ENCODE results near the gene REXO4. TPM values are rescaled to one million over a fixed set of nuclear protein-coding genes. Genes with fewer than 3 reads are reported as not detected.
"Not testable (repeated sequence)": the region's sequence is repeated elsewhere in the genome, so short reads cannot be mapped to it uniquely, and the experiment has no call there.

Gene REXO4
- total RNA-seq, 1 donor from 2014 or later, result 29.4 TPM

DNA sequence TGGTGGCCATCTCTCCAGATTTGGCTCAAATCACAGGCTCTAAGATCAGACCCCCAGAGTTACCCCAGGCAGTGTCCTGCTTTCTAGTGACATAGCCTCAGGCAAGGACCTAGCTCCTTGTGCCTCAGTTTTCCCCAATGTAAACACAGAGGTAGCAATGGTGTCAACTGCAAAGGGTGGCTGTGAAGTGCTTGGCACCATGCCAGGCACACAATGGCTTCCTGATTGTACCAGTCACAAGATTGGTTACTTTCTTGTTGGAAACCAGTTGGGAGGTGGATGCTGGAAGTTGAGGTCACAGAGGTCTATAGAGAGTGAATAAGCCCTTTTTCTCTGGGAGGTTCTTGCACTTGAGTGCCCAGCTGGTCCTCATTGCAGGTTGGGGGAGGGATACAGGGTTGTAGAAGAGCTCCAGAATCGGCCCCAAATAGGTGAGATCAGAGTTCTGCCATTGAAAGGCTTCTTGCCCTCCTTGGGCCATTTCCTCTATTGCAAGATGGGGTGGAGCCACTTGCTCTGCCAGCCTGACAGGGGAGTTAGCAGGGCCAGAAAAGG lies 39.3 kb downstream of the REXO4 start:
- no peak for DNase-seq (ENCODE audit: low spot score in 2 of 2)
- Histone ChIP-seq H3K27ac (no peak overlapping the region), H3K36me3 (peaks cover under 1 to 4% of the 10 kb centered on the region in 2 donors), H3K4me1 (peaks cover 7% of the 10 kb centered on the region in 2 donors), H3K4me3 (no peak overlapping the region), H3K27me3 (no peaks in the 10 kb centered on the region), H3K9me3 (no peaks in the 10 kb centered on the region)
- intact Hi-C loops (cut with DNase I), result loop anchor here (10.0 kb wide), 1 partner anchor 646 kb away; the partner anchor contains the start of gene BRD3OS
- TF ChIP-seq, protein P1, sequence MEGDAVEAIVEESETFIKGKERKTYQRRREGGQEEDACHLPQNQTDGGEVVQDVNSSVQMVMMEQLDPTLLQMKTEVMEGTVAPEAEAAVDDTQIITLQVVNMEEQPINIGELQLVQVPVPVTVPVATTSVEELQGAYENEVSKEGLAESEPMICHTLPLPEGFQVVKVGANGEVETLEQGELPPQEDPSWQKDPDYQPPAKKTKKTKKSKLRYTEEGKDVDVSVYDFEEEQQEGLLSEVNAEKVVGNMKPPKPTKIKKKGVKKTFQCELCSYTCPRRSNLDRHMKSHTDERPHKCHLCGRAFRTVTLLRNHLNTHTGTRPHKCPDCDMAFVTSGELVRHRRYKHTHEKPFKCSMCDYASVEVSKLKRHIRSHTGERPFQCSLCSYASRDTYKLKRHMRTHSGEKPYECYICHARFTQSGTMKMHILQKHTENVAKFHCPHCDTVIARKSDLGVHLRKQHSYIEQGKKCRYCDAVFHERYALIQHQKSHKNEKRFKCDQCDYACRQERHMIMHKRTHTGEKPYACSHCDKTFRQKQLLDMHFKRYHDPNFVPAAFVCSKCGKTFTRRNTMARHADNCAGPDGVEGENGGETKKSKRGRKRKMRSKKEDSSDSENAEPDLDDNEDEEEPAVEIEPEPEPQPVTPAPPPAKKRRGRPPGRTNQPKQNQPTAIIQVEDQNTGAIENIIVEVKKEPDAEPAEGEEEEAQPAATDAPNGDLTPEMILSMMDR (IDR thresholded peaks at IDR 0.05), result no peak

DNA sequence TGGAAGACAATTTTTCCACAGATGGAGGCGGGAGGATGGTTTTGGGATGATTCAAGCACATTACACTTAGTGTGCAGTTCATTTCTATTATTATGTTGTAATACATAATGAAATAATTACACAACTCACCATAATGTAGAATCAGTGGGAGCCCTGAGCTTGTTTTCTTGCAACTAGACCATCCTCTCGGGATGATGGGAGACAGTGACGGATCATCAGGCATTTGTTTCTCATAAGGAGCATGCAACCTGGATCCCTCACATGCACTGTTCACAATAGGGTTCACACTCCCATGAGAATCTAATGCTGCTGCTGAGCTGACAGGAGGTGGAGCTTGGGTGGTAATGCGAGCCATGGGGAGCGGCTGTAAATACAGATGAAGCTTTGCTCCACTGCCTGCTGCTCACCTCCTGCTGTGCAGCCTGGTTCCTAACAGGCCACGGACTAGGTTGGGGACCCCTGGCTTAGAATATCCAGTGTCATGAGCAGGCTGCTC lies 40.0 kb downstream of the REXO4 start:
- Histone ChIP-seq H3K27ac (no peak overlapping the region), H3K36me3 (peaks cover 4 to 9% of the 10 kb centered on the region in 2 donors), H3K27me3 (no peaks in the 10 kb centered on the region), H3K4me3 (no peak overlapping the region), H3K9me3 (no peaks in the 10 kb centered on the region), H3K4me1 (peaks cover 7 to 14% of the 10 kb centered on the region in 2 donors)
- DNase-seq (ENCODE audit: low spot score in 2 of 2), result no peak
- TF ChIP-seq, protein P1 (IDR thresholded peaks at IDR 0.05), result no peak
- intact Hi-C loops (cut with DNase I), result loop anchor here (2.0 to 10.0 kb wide), 2 partner anchors 21 to 647 kb away; partner anchors contain the start of genes BRD3OS, SURF1 and SURF2

- not testable (repeated sequence) for H3K27ac ChIP-seq; H3K9me3 ChIP-seq; H3K27me3 ChIP-seq; DNase-seq (ENCODE audit: low spot score in 2 of 2); H3K4me3 ChIP-seq
- intact Hi-C loops (cut with DNase I), result loop anchor here (2.0 to 10.0 kb wide), 2 partner anchors 20 to 648 kb away; partner anchors contain the start of genes BRD3OS, SURF1 and SURF2
- H3K4me1 ChIP-seq, result peaks cover 7 to 17% of the 10 kb centered on the region in 2 donors
- H3K36me3 ChIP-seq, result peaks cover 4 to 14% of the 10 kb centered on the region in 2 donors
These were observed 40.5 kb downstream of the REXO4 start for GRCh38 chr9:133377280-133377679.

DNA sequence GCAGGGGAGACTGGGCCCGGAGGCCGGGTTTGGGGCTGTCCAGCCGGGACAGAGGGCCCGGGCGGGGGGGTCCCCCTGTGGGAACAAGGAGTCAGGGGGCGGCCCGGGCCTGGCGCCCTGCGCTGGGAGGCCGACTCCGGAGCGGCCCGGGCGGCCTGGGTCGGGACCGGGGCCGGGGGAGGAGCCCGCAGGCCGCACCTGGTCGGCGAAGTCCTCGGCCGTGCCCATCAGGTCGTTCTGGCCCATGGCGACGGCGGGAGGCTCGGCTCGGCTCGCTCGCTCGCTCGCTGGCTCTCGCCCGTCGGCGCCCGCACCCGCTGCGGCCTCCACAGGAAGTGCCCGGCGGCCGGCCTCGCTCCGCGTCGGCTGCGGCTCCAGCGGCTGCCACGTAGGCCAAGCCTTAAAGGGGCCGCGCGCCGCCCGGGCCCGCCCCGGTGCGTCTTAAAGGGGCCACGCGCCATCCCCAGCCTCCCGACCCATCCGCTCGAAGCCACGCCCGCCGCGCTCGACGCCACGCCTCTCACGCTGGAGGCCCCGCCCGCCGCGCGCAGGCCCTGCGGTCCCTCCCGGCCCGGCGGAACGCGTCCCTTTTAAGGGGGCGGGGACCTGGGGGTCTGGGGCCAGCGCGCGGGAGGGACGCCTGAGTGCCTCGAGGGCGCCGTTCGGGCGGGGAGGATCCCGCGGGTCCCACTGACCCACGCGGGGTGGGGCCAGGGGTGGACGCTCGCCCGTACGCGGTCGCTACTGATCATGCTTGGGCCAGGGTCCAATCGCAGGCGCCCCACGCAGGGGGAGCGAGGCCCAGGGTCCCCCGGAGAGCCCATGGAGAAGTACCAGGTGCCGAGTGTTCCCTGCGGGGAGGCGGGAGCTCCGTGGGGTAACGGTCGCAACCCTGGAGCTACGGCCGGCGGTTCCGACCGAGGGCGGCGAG lies 41.8 kb downstream of the REXO4 start, which contains the start of the genes STKLD1 and SURF4:
Gene STKLD1 (plus strand): TSS at position 643 of the 931 bp plus-strand sequence. CDS start 108 bp downstream, at position 751.
Gene SURF4 (minus strand): TSS at position 337 of the 931 bp plus-strand sequence. CDS start 91 bp downstream, at position 246.
- intact Hi-C loops (cut with DNase I), result loop anchor here (1.0 to 10.0 kb wide), 6 partner anchors 19 to 649 kb away; partner anchors contain the start of genes BRD3OS, CACFD1, MED22 and REXO4
- H3K4me3 ChIP-seq, result peak within 1 kb of the TSS; percentile 97 to 98
- H3K27me3 ChIP-seq, result no peaks in the 10 kb centered on the region
- DNase-seq (ENCODE audit: low spot score in 2 of 2), result peak; percentile 75 to 98
- H3K36me3 ChIP-seq, result peaks cover 4 to 16% of the 10 kb centered on the region in 2 donors
- TF ChIP-seq, protein P1 (IDR thresholded peaks at IDR 0.05), result peak in 1 of 3 experiments; percentile 18
- H3K4me1 ChIP-seq, result peaks cover 7 to 26% of the 10 kb centered on the region in 2 donors
- H3K27ac ChIP-seq, result peak within 1 kb of the TSS; percentile 94 to 97
- H3K9me3 ChIP-seq, result no peaks in the 10 kb centered on the region

- DNase-seq (ENCODE audit: low spot score in 2 of 2), result no peak
- H3K4me3 ChIP-seq, result peak overlapping the region; percentile 97 to 98
- H3K36me3 ChIP-seq, result peaks cover 4 to 21% of the 10 kb centered on the region in 2 donors
- TF ChIP-seq, protein P1 (IDR thresholded peaks at IDR 0.05), result no peak
- no peaks in the 10 kb centered on the region for H3K9me3 ChIP-seq
- peak overlapping the region; percentile 94 to 97 for H3K27ac ChIP-seq
- peaks cover 7 to 26% of the 10 kb centered on the region in 2 donors for H3K4me1 ChIP-seq
- no peaks in the 10 kb centered on the region for H3K27me3 ChIP-seq
- intact Hi-C loops (cut with DNase I), result loop anchor here (10.0 kb wide), 1 partner anchor 650 kb away; the partner anchor contains the start of gene BRD3OS
These were observed 42.6 kb downstream of the REXO4 start for GRCh38 chr9:133375116-133375723.
